WTC11 (cell line): ENCODE data around the gene COA1.
"Not testable (repeated sequence)": the region's sequence is repeated elsewhere in the genome, so short reads cannot be mapped to it uniquely, and the experiment has no call there.

Source experiments
- AFF4 ChIP-seq: sonication (generic); formaldehyde crosslinking; IDR thresholded peaks from 2 replicates; pipeline ENCODE4 v1.8.1; 2023; ENCODE audit warnings: mild to moderate bottlenecking, missing genetic modification reagents, borderline replicate concordance
- ATF2 ChIP-seq: sonication (generic); formaldehyde crosslinking; IDR thresholded peaks from 2 replicates; pipeline ENCODE4 v1.8.1; 2022; ENCODE audit warnings: low read depth, missing genetic modification reagents, borderline replicate concordance
- CREB1 ChIP-seq: sonication (generic); formaldehyde crosslinking; IDR thresholded peaks from 2 replicates; pipeline ENCODE4 v1.8.0; 2023; ENCODE audit warnings: mild to moderate bottlenecking, missing genetic modification reagents
- FOXJ3 ChIP-seq: sonication (generic); formaldehyde crosslinking; IDR thresholded peaks from 2 replicates; pipeline ENCODE4 v1.9.0; 2021; ENCODE audit warnings: missing genetic modification reagents, mild to moderate bottlenecking, borderline replicate concordance
- RORB ChIP-seq: fragments of 250-450 bp; sonication (Bioruptor Pico); IDR thresholded peaks from 2 replicates; pipeline ENCODE4 v1.9.0; 2021; ENCODE audit warnings: mild to moderate bottlenecking
- SMAD3 ChIP-seq: sonication (generic); formaldehyde crosslinking; IDR thresholded peaks from 2 replicates; pipeline ENCODE4 v1.8.0; 2022; ENCODE audit warnings: missing genetic modification reagents, mild to moderate bottlenecking, borderline replicate concordance
- TF ChIP-seq, protein P1 (sequence below): fragments of 200-600 bp; IDR thresholded peaks from 2 replicates; pipeline ENCODE4 v1.8.0; 2022; ENCODE audit warnings: antibody characterized with exemption
- TF ChIP-seq, protein P2 (sequence below): fragments of 250-450 bp; sonication (Bioruptor Pico); IDR thresholded peaks from 2 replicates; pipeline ENCODE4 v1.9.0; 2021; ENCODE audit warnings: mild to moderate bottlenecking

- TF ChIP-seq, protein P1, sequence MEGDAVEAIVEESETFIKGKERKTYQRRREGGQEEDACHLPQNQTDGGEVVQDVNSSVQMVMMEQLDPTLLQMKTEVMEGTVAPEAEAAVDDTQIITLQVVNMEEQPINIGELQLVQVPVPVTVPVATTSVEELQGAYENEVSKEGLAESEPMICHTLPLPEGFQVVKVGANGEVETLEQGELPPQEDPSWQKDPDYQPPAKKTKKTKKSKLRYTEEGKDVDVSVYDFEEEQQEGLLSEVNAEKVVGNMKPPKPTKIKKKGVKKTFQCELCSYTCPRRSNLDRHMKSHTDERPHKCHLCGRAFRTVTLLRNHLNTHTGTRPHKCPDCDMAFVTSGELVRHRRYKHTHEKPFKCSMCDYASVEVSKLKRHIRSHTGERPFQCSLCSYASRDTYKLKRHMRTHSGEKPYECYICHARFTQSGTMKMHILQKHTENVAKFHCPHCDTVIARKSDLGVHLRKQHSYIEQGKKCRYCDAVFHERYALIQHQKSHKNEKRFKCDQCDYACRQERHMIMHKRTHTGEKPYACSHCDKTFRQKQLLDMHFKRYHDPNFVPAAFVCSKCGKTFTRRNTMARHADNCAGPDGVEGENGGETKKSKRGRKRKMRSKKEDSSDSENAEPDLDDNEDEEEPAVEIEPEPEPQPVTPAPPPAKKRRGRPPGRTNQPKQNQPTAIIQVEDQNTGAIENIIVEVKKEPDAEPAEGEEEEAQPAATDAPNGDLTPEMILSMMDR = not testable (repeated sequence)
- TF ChIP-seq, protein P2, sequence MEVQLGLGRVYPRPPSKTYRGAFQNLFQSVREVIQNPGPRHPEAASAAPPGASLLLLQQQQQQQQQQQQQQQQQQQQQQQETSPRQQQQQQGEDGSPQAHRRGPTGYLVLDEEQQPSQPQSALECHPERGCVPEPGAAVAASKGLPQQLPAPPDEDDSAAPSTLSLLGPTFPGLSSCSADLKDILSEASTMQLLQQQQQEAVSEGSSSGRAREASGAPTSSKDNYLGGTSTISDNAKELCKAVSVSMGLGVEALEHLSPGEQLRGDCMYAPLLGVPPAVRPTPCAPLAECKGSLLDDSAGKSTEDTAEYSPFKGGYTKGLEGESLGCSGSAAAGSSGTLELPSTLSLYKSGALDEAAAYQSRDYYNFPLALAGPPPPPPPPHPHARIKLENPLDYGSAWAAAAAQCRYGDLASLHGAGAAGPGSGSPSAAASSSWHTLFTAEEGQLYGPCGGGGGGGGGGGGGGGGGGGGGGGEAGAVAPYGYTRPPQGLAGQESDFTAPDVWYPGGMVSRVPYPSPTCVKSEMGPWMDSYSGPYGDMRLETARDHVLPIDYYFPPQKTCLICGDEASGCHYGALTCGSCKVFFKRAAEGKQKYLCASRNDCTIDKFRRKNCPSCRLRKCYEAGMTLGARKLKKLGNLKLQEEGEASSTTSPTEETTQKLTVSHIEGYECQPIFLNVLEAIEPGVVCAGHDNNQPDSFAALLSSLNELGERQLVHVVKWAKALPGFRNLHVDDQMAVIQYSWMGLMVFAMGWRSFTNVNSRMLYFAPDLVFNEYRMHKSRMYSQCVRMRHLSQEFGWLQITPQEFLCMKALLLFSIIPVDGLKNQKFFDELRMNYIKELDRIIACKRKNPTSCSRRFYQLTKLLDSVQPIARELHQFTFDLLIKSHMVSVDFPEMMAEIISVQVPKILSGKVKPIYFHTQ (CRISPR knock-in tag) = not testable (repeated sequence)
- TF ChIP-seq SMAD3 (CRISPR knock-in tag); CREB1 (CRISPR knock-in tag); ATF2 (CRISPR knock-in tag); AFF4 (CRISPR knock-in tag); RORB (CRISPR knock-in tag); FOXJ3: not testable (repeated sequence)
Observed at GRCh38 chr7:43775255-43775654, 45.9 kb upstream of the COA1 start.
